HG03439 (cell line): ENCODE data around the gene SCGN.
"Not testable (repeated sequence)": the region's sequence is repeated elsewhere in the genome, so short reads cannot be mapped to it uniquely, and the experiment has no call there.

Experiments used
- ATAC-seq: cut with Tn5 transposase; IDR thresholded peaks from one replicate; pipeline ENCODE4 v1.9.1; 2021; ENCODE audit warnings: mild to moderate bottlenecking, moderate library complexity; ENCODE audit not compliant: unreplicated experiment

The SCGN gene

DNA sequence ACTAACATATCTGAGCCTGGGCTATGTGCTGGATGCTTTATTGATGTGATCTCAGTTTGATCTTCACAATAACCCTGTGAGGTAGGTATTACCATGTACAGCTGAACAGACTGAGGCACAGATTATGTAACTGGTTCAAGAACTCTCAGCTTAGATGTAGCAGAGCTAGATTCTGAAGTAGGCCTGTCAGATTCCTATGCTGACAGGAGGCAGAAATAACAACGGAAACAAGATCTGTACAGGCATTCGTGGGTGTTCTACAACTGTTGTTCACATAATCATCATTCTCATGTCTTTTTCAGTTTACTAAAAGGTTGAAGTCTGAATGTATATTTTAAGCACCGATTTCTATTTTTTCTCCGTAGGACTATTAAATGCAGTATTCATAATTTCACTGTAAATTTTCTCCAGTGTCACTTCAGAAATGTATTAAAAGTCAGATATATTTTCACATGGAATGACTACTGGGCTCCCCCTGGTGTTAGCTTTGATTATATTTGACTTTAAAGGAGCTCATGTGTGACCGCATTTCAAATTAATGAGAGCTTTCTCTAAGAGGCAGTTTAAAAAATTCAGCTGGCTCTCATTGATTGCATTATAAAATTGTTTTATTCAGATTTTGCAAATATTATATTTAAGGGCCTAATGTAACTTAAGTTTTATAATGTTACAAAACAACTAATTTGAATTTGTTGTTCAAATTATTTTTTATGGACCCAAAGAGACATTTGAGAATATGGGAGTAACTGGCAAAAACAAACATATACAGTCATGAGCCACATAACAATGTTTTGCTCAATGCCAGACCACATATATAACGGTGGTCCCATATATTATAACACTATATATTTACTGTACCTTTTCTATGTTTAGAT lies 66.1 kb downstream of the SCGN start:
- no peak for ATAC-seq

DNA sequence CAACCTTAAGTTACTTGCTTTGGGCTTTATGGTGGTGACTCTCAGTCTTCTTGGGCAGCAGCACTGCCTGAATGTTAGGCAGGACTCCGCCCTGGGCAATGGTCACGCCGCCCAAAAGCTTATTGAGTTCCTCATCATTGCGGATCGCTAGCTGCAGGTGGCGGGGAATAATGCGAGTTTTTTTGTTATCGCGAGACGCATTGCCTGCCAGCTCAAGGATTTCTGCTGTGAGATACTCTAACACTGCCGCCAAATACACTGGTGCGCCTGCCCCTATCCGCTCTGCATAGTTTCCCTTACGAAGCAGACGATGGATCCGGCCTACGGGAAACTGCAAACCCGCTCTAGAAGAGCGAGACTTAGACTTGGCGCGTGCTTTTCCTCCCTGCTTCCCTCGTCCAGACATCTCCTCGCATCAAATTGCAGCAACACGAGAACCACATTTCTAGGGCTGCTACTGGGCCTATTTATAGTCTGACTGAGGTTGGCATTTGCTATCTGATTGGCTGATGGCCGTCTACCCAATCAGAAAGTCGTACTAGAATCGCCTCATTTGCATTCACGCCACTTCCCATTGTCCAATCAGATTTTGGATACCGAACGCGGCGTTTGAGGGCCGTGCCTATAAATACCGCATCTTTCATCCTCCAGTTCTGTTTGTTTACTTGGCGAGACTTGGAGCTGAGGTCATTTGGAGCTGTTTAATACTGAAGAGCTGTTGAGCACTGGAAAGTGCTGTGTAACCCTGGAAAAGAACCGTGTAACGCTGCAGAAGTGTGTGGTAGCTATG lies 74.3 kb downstream of the SCGN start:
- no peak for ATAC-seq

DNA sequence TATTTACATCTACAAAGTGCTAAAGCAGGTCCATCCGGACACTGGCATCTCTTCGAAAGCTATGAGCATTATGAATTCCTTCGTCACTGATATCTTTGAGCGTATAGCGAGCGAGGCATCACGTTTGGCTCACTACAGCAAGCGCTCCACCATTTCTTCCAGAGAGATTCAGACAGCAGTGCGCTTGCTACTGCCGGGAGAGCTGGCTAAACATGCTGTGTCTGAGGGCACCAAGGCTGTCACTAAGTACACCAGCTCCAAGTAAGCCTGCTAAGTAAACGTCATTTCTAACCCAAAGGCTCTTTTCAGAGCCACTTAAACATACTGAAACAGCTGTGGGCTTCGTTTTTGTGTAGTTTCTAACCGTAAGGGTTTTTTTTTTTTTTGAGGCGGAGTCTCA lies 75.0 kb downstream of the SCGN start:
- no peak for ATAC-seq

DNA sequence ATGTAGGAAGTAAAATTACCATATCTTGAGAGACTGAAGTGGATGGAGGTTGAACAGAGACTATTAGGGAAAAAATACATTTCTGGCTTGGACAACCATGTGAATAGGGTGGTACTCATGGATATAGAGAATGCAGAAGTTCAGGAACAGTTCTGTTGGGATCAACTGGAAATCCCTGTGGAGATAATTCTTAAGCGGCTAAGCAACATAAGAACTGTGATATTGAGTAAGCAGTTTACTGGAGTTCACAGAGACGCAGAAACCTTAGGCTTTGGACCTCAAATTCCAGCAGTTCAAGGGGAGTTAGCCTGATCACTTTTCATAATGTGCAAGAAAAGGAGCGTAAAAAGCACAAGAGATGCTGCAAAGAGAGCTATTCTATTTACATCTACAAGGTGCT lies 78.9 kb downstream of the SCGN start:
- ATAC-seq, result no peak

DNA sequence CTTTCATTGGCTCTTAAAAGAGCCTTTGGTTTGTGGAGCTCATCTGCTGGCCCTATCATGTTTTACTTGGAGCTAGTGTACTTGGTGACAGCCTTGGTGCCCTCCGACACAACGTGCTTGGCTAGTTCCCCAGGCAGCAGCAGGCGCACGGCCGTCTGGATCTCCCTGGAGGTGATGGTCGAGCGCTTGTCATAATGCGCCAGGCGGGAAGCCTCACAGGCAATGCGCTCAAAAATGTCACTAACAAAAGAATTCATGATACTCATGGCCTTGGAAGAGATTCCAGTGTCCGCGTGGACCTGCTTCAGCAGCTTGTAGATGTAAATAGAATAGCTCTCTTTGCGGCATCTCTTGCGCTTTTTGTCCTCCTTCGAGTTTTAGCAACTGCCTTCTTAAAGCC lies 79.7 kb downstream of the SCGN start:
- ATAC-seq, result no peak

DNA sequence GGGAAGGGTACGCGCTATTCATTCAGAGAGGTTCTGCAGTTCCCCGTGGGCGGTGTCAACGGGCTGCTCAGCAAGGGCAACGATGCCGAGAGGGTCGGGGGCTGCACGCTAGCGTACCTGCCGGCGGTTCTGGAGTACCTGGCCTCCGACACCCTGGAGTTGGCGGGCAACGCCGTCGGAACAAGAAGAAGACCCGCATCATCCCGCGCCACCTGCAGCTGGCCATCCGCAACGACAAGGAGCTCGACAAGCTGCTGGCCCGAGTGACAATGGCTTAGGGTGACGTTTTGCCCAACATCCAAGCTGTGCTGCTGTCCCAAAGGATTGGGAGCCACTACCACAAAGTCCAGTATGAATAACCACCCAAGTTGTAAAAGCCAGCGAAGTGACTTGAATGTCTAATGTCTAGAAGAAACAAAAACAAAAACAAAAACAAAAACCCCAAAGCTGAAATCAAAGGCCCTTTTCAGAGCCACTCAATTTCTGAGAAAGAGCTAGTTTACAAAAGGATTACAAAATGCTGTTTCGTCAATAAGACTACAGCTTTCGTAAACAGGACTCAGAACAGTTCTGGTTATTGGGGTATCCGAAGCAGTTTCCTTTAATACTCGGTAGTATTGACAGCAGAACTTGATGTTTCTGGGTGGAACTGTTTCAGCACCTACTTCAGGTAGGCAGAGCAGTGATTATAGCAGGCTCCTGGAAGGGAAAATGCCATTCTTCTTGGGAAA lies 80.6 kb downstream of the SCGN start:
- no peak for ATAC-seq

DNA sequence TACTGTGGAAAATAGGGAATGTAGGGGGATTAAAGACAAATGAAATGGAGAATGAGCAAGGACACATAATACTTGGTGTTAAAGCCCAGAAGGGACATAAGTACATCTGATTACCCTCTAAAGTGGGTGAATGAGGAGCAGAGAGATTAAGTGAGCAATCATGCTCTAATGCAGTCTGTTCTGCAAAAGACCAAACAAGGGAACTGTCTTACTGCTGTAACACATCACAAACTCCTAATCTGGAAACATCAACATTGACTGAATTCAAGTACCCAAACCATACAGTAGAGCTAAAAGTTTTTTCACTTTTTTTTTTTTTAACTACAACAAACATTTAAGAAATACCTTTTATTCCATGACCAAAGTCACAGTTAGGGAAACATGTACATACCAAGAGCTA lies 83.2 kb downstream of the SCGN start:
- ATAC-seq, result no peak

DNA sequence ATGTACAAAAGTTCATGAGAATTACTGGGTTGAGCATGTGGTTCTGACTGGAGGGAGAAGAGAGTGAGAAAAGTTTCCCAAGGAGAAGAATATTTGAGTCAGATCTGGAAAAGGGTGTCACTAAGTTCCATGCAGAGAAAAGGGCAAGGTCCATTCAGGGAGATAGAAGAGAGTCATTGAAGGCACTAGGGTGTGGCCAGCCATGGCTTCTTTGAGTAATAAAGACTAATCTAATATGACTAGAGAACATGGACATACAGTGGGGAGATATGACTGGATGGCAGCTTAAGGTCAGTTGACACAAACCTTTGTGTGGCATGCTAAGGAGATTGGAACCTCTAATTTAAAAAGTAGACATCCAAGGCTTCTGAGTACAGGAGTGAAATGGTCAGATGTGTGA lies 91.9 kb downstream of the SCGN start:
- ATAC-seq, result no peak

DNA sequence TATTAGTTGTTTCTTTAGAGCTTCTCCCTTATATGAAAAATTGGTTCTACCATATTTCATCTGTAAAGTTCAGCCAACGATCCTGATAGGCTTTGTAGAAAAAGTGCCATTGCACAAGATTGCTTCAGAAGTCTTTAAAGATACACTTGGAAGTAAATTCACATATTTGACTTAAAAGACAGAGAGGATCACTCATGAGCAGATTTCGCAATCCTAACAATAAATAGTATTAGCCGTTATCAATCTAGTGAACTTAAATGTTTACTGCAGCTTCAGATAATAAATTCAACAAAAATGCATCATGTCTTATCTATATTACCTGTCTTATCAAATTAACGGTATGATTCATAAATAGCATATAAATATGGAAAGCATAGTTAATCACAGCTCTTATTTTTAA lies 93.8 kb downstream of the SCGN start:
- no peak for ATAC-seq

DNA sequence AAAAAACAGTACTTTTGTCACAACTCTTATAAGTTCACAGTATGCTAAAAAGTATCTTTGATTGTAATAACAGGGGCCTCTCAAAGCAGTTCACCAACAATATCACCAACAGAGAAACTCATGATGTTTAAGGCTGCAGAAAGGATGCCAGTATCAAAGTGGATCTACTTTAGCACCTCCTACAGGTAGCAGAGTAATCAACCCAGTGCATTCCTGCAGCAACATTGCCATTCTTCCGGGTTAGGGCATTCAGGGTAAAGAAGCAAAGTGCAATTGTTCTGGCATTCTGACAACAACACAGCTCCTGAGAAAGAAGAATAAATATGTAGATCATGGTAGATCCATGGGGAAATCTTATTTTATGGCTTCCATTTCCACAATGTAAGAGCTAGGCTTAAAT lies 95.0 kb downstream of the SCGN start:
- ATAC-seq, result no peak

DNA sequence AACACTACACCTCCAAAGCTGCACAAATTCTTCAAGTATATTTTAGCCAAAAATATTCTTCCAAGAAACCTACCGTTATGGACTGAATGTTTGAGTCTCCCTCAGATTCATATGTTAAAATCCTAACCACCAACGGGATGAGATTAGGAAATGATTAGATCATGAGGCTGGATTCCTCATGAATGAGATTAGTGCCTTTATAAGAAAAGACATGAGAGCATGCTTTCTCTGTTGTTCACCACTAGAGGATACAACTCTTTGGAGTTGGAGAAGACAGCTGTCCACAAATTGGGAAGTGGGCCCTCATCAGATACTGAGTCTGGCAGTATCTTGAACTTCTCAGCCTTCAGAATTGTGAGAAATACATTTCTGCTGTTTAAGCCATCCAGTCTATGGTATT lies 95.5 kb downstream of the SCGN start:
- ATAC-seq, result no peak

DNA sequence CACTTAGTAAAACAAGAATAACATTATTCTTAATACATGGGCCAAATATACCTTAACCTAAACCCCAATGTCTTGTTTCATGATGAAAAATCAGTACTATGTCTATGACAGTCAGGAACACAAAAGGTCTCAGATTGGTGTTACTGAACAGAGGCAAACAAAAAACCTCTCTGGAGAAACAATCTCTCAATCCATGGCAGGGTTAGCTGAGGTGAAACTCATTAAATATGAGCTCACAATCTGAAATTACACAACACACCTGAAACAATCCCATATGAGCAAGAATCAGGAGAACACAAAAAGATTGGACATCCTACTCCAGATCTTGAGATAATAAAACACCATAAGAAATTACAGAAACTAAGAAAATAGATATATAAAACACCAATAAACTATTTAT lies 96.0 kb downstream of the SCGN start:
- no peak for ATAC-seq

DNA sequence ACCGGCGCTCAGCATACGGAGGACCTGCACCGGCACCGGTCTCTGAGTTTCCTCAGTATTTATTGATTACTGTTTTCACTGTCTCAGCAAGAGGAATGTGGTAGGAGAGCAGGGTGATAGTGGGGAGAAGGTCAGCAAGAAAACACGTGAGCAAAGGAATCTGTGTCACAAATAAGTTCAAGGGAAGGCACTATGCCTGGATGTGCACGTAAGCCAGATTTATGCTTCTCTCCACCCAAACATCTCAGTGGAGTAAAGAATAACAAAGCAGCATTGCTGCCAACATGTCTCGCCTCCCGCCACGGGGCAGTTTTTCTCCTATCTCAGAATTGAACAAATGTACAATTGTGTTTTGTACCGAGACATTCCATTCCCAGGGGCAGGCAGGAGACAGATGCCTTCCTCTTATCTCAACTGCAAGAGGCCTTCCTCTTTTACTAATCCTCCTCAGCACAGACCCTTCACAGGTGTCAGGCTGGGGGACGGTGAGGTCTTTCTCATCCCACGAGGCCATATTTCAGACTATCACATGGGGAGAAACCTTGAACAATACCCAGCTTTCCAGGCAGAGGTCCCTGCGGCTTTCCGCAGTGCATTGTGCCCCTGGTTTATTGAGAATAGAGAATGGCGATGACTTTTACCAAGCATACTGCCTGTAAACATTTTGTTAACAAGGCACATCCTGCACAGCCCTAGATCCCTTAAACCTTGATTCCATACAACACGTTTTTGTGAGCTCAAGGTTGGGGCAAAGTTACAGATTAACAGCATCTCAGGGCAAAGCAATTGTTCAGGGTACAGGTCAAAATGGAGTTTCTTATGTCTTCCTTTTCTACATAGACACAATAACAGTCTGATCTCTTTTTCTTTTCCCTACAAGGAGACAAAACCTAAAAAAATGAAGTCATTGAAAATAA lies 96.8 kb downstream of the SCGN start:
- not testable (repeated sequence) for ATAC-seq

DNA sequence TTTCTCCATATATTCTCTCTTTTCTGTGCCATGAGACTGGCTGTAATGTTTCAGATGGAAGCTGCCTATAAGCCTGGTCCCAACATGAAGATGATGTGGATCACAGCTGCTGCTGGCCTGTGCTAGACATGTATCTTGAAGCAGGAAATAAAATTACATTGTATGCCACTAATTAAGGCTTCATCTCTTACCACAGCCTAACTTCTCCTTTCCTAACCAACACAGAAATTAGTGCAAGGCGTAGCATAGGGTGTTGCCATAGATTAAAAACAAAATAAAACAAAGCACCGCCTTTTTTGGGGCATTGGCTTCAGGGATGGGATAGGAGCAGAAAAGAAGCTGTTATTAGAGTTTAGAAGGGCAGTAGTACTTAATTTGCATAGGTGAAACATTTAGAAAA lies 97.8 kb downstream of the SCGN start:
- ATAC-seq, result no peak

DNA sequence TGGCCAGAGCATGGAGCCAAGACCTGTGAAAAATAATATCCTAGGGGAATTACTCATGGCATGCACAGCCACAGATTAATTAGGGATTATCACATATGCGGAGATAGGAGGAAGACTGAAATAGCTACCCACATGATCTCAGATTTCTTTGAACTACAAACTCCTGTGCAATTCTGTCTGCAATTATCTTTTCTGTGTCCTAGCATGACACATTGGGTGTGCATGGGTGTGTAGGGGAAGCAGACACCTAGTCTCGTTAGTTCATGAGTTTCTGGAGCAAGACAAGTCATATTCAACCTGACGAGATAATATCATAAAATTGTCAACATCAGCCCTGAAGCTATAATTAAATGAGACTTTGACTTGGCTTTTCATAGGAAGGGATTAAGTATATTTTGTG lies 98.9 kb downstream of the SCGN start:
- no peak for ATAC-seq
